ENCODE results near the gene CALML5. TPM values are rescaled to one million over a fixed set of nuclear protein-coding genes. Genes with fewer than 3 reads are reported as not detected.
A peak's percentile ranks its signal among the peaks of the same experiment; 100 is the strongest.

CALML5 gene
- total RNA-seq, 2 donors from 2014 or later: 0.46 to 10.5 TPM

DNA sequence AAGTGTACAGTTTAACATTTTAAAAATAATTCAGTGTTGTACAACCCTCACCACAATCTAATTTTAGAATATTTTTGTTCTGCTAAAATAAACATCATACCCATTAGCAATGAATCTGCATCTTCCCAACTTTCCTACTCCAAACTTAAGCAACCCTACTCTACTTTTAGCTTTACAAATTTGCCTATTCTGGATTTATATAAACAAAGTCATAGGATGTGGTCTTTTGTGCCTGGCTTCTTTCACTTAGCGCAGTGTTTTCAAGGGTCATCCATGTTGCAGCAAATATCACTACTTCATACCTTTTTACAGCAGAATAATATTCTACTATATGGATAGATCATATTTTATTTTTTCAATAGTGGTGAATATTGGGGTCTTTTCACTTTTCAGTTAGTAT, 44.3 kb upstream of the CALML5 start:
- H3K36me3 ChIP-seq: no peaks in the 10 kb centered on the region
- peaks cover 35% of the 10 kb centered on the region for H3K4me1 ChIP-seq (replicated peaks)
- H3K4me3 ChIP-seq: no peak overlapping the region
- no peaks in the 10 kb centered on the region for H3K27me3 ChIP-seq (replicated peaks; ENCODE audit: insufficient read depth)
- TF ChIP-seq, protein P1, sequence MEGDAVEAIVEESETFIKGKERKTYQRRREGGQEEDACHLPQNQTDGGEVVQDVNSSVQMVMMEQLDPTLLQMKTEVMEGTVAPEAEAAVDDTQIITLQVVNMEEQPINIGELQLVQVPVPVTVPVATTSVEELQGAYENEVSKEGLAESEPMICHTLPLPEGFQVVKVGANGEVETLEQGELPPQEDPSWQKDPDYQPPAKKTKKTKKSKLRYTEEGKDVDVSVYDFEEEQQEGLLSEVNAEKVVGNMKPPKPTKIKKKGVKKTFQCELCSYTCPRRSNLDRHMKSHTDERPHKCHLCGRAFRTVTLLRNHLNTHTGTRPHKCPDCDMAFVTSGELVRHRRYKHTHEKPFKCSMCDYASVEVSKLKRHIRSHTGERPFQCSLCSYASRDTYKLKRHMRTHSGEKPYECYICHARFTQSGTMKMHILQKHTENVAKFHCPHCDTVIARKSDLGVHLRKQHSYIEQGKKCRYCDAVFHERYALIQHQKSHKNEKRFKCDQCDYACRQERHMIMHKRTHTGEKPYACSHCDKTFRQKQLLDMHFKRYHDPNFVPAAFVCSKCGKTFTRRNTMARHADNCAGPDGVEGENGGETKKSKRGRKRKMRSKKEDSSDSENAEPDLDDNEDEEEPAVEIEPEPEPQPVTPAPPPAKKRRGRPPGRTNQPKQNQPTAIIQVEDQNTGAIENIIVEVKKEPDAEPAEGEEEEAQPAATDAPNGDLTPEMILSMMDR (IDR thresholded peaks at IDR 0.05): no peak
- TF ChIP-seq POLR2AphosphoS5 (IDR thresholded peaks at IDR 0.05) (no peak), POLR2A (IDR thresholded peaks at IDR 0.05) (no peak)
- H3K9me3 ChIP-seq: no peaks in the 10 kb centered on the region
- WGBS: 95% methylated on average over 1 of the region's 1 CpG
- no peak for DNase-seq (ENCODE audit: low spot score)
- peak overlapping the region in 1 of 2 donors; percentile 91 for H3K27ac ChIP-seq
- intact Hi-C loops (cut with DNase I): no loop called here

DNA sequence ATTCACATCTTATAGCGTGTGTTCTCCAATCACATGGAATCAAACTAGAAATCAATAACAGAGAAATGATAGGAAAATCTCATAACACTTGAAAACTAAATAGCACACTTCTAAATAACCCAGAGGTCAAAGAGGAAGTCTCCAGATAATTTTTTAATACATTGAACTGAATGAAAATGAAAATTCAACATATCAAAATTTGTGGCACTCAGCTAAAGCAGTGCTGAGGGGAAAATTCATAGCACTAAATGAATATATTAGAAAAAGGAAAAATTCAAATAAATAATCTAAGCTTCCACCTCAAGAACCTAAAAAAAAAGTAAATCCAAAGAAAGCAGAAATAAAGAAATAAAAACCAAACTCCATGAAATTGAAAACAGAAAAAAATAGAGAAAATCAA, 42.7 kb upstream of the CALML5 start:
- Histone ChIP-seq H3K9me3 (no peaks in the 10 kb centered on the region), H3K27ac (no peak overlapping the region), H3K4me1 (replicated peaks) (peaks cover 22% of the 10 kb centered on the region), H3K36me3 (no peaks in the 10 kb centered on the region), H3K4me3 (no peak overlapping the region), H3K27me3 (replicated peaks; ENCODE audit: insufficient read depth) (no peaks in the 10 kb centered on the region)
- 98% methylated on average over 1 of the region's 1 CpG for WGBS
- no peak for DNase-seq (ENCODE audit: low spot score)
- TF ChIP-seq, protein P1 (IDR thresholded peaks at IDR 0.05): no peak
- TF ChIP-seq POLR2A (IDR thresholded peaks at IDR 0.05) (no peak), POLR2AphosphoS5 (IDR thresholded peaks at IDR 0.05) (no peak)
- intact Hi-C loops (cut with DNase I): no loop called here

DNA sequence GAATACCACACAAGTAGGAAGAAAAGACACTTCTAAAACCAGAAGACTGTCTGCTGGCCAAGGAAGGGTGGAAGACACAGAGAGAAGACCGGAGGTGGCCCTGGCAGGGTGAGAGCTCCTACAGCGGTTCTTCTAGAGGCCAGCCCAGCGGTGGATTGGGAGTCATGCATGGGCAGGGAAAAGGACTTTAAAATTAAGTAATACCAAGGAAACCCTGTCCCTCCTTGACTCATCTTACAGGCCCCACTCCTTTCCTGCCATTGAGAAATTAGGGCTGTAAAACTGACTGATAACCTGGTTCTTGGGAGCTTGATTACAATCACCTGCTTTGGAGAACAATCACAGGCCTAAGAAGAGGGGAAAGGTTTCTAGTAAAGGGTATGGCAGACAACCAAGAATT, 41.5 kb upstream of the CALML5 start:
- no peak overlapping the region for H3K27ac ChIP-seq
- no peaks in the 10 kb centered on the region for H3K9me3 ChIP-seq
- H3K27me3 ChIP-seq (replicated peaks; ENCODE audit: insufficient read depth): no peaks in the 10 kb centered on the region
- DNase-seq (ENCODE audit: low spot score): no peak
- WGBS: 100% methylated on average over 3 of the region's 3 CpGs
- intact Hi-C loops (cut with DNase I): no loop called here
- H3K4me1 ChIP-seq (replicated peaks): peaks cover 12% of the 10 kb centered on the region
- TF ChIP-seq POLR2A (IDR thresholded peaks at IDR 0.05) (no peak), POLR2AphosphoS5 (IDR thresholded peaks at IDR 0.05) (no peak)
- TF ChIP-seq, protein P1 (IDR thresholded peaks at IDR 0.05): no peak
- H3K36me3 ChIP-seq: no peaks in the 10 kb centered on the region
- H3K4me3 ChIP-seq: no peak overlapping the region

DNA sequence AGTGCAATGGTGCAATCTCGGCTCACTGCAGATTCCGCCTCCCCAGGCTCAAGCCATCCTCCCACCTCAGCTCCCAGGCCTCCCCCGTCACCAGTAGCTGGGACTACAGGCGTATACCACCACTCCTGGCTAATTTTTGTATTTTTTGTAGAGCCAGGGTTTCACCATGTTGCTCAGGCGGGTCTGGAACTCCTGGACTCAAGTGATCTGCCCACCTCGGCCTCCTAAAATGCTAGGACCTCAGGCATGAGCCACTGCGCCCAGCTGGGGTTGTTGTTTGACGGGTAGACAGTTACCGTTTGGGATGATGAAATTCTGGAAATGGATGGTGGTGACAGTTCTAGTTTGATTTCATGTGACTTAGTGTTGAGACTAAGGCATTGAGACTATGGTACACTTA, 40.7 kb upstream of the CALML5 start:
- 96% methylated on average over 9 of the region's 9 CpGs for WGBS
- no peaks in the 10 kb centered on the region for H3K36me3 ChIP-seq
- intact Hi-C loops (cut with DNase I): no loop called here
- no peak overlapping the region for H3K27ac ChIP-seq
- TF ChIP-seq POLR2AphosphoS5 (IDR thresholded peaks at IDR 0.05): no peak
- TF ChIP-seq POLR2A (IDR thresholded peaks at IDR 0.05): no peak
- TF ChIP-seq, protein P1 (IDR thresholded peaks at IDR 0.05): no peak
- H3K4me3 ChIP-seq: no peak overlapping the region
- H3K4me1 ChIP-seq (replicated peaks): peaks cover 5% of the 10 kb centered on the region
- H3K27me3 ChIP-seq (replicated peaks; ENCODE audit: insufficient read depth): no peaks in the 10 kb centered on the region
- no peak for DNase-seq (ENCODE audit: low spot score)
- H3K9me3 ChIP-seq: no peaks in the 10 kb centered on the region

DNA sequence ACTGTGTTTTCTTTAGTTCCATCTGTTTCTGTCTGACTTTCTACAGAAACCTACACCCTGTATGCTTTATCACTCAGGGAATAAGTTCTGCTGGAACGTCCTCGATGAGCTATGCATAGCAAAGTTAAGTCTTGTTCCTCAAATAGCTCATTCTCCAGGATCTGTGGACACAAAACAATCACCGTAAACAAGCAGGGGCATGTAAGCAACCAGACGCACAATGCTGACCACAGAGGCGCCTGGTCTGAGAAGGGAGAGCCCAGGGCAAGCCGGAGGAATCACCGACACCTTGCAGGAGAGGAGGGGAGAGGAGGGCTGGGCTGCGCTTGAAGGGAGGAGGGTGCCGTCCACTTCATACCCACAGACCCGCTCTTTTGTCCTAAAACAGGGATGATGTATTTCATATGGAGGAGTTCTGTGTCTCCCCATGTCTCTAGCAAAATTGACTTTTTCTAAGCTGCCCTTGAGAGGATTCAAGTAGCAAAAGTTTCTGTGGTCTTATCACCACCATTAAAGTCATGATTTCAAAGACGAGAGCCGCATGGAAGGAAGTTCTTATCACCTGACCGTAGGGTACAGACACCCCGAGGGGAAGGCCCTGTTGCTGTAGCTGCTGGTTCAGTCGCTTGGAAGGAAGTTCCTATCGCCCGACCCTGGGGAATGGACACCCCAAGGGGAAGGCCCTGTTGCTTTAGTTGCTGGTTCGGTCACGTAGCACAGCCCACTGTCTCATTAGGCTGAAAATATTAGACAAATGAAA, 39.7 kb upstream of the CALML5 start:
- Histone ChIP-seq H3K27me3 (replicated peaks; ENCODE audit: insufficient read depth) (no peaks in the 10 kb centered on the region), H3K9me3 (no peaks in the 10 kb centered on the region), H3K4me1 (replicated peaks) (no peaks in the 10 kb centered on the region), H3K27ac (no peak overlapping the region), H3K4me3 (no peak overlapping the region), H3K36me3 (no peaks in the 10 kb centered on the region)
- DNase-seq (ENCODE audit: low spot score): no peak
- intact Hi-C loops (cut with DNase I): loop anchor here (10.0 kb wide), 1 partner anchor 276 kb away; the partner anchor contains the start of gene GDI2
- TF ChIP-seq POLR2AphosphoS5 (IDR thresholded peaks at IDR 0.05) (no peak), POLR2A (IDR thresholded peaks at IDR 0.05) (no peak)
- TF ChIP-seq, protein P1 (IDR thresholded peaks at IDR 0.05): no peak
- 71% methylated on average over 19 of the region's 19 CpGs for WGBS

All from prostate gland (tissue), 2 donors.